ENCODE results near the gene AGAP2.

Gene AGAP2

GRCh38 chr12:57753756-57754337, 15.3 kb upstream of the AGAP2 start:
- DNase-seq (ENCODE audit: low spot score): no peak

- DNase-seq (ENCODE audit: low spot score): no peak
Observed at GRCh38 chr12:57752668-57753000, 14.1 kb upstream of the AGAP2 start.

GRCh38 chr12:57751788-57752667, 13.5 kb upstream of the AGAP2 start, which contains the start of gene CDK4:
Gene CDK4, minus strand, starts transcription at chr12:57752310. Its CDS starts 593 bp downstream, at chr12:57751717.
- peak; percentile 99 for DNase-seq (ENCODE audit: low spot score)

GRCh38 chr12:57751432-57751787, 12.9 kb upstream of the AGAP2 start:
- DNase-seq (ENCODE audit: low spot score): no peak

GRCh38 chr12:57750561-57751431, 12.3 kb upstream of the AGAP2 start:
- DNase-seq (ENCODE audit: low spot score): no peak

GRCh38 chr12:57749061-57749460, 10.5 kb upstream of the AGAP2 start:
- no peak for DNase-seq (ENCODE audit: low spot score)

GRCh38 chr12:57746025-57746424, 7.5 kb upstream of the AGAP2 start:
- no peak for DNase-seq (ENCODE audit: low spot score)

GRCh38 chr12:57745485-57745881, 6.9 kb upstream of the AGAP2 start:
- no peak for DNase-seq (ENCODE audit: low spot score)

- peak; percentile 98 for DNase-seq (ENCODE audit: low spot score)
Observed at GRCh38 chr12:57744777-57745484, 6.4 kb upstream of the AGAP2 start, which contains the start of gene TSPAN31. Gene TSPAN31, plus strand, starts transcription at chr12:57745039. Its CDS starts 116 bp downstream, at chr12:57745155.

- no peak for DNase-seq (ENCODE audit: low spot score)
Observed at GRCh38 chr12:57744194-57744776, 5.7 kb upstream of the AGAP2 start.

GRCh38 chr12:57743769-57744168, 5.2 kb upstream of the AGAP2 start:
- no peak for DNase-seq (ENCODE audit: low spot score)

GRCh38 chr12:57741844-57742738, 3.5 kb upstream of the AGAP2 start:
- DNase-seq (ENCODE audit: low spot score): no peak

GRCh38 chr12:57741413-57741789, 2.9 kb upstream of the AGAP2 start:
- no peak for DNase-seq (ENCODE audit: low spot score)

GRCh38 chr12:57740656-57741412, 2.3 kb upstream of the AGAP2 start:
- DNase-seq (ENCODE audit: low spot score): peak; percentile 36

GRCh38 chr12:57739914-57740538, 1.5 kb upstream of the AGAP2 start:
- DNase-seq (ENCODE audit: low spot score): no peak

GRCh38 chr12:57739387-57739786, 845 bp upstream of the AGAP2 start:
- no peak for DNase-seq (ENCODE audit: low spot score)

GRCh38 chr12:57737467-57738460, 778 bp downstream of the AGAP2 start:
- no peak for DNase-seq (ENCODE audit: low spot score)

Data from kidney capillary endothelial cell (primary cell).